Subcutaneous adipose tissue (tissue), 4 donors: ENCODE data around the gene ALDH1A1. TPM values are rescaled to one million over a fixed set of nuclear protein-coding genes. Genes with fewer than 3 reads are reported as not detected.

ENCODE experiments used
- total RNA-seq, 4 donors: library from RNA; depleted of rRNA; stranded (reverse); fragments of >200 nt; gene quantifications; one replicate each; pipeline ENCODE4 v1.1.0, GENCODE V29; 2016
- TF ChIP-seq, protein P1 (sequence below): fragments of 450-650 bp; IDR thresholded peaks from one replicate; pipeline ENCODE4 v1.5.1; 2016; ENCODE audit warnings: low read depth, mild to moderate bottlenecking, control low read depth, antibody characterized with exemption, moderate library complexity

ALDH1A1 gene
- total RNA-seq, 4 donors from 2014 or later = 57.2 to 121 (median 85.8) TPM

DNA sequence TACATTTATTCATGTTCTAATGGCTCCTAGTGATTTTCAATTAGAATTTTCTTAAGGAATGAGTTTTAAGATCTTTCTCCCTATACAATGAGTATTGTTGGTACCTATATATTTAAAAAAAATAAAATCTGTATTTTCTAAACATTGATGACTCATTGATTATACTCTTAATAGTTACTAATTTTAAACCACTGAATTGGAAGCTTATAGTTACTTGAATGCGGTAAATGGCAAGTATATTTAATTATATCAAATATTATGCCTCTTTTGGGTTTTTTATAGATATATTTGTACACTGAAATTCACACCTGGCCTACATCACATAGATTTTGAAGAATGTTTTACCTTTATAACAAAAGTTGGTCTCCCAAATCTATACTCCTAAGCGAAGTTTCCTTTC lies 38.9 kb upstream of the ALDH1A1 start:
- TF ChIP-seq, protein P1, sequence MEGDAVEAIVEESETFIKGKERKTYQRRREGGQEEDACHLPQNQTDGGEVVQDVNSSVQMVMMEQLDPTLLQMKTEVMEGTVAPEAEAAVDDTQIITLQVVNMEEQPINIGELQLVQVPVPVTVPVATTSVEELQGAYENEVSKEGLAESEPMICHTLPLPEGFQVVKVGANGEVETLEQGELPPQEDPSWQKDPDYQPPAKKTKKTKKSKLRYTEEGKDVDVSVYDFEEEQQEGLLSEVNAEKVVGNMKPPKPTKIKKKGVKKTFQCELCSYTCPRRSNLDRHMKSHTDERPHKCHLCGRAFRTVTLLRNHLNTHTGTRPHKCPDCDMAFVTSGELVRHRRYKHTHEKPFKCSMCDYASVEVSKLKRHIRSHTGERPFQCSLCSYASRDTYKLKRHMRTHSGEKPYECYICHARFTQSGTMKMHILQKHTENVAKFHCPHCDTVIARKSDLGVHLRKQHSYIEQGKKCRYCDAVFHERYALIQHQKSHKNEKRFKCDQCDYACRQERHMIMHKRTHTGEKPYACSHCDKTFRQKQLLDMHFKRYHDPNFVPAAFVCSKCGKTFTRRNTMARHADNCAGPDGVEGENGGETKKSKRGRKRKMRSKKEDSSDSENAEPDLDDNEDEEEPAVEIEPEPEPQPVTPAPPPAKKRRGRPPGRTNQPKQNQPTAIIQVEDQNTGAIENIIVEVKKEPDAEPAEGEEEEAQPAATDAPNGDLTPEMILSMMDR = no peak

DNA sequence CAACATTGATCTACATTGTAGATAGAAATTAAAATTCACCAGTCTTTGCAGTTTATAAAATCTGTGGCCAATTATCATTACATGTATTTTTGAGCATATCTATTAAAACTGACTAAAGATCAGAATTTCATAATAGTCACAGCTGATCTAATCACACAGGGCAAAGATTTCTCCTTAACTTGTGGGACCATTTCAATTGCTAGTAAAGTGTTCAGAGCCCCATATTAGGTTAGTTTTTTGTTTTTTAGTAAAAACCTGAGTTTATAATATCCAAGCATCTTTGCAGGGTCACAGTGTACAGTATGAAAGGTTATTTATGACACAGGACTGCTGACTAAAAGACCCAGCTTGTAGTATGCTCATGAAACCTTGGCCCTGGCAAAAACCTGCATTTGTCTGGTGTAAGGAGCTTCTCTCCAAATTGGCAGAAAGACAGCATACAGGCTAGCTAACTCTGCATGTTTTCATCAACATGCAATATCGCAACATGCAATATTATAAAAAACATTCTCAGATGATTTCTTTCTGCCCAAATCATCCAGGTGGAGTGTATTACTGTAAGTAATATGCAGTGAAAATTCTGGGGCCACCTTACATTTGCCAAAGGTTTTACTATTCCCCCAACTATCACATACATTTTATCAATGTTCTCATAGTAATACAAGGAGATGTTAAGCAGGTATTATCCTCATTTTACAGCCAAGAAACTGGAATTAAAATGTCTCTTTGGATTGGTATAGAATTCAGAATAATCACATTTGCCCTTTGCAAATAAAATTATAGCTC lies 37.7 kb upstream of the ALDH1A1 start:
- TF ChIP-seq, protein P1 = no peak

DNA sequence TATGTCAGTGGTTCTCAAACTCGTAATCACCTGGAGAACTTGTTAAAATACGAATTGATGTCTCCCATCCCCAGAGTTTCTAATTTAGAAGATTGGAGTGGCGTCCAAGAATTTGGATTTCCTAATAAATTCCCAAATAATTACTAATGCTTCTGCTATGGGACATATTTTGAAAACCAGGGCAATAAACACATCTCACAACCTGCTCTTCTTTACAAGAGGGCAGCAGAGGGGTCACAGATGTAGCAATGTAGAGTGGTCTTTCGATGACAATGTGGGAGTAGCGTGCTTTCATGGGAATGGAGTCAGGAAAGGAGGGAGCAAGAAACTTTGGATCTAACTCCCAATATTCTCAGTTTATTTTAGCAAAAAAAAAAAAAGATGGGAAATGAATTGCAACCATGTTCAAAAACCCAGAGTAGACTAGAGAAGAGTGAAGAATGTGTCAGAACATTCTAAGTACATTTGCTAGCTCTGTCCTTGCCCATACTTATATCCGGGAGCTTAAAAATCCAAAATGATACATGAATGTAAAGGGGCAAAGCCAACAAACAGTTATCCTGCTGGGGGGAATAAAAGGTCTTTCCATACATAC lies 33.8 kb upstream of the ALDH1A1 start:
- TF ChIP-seq, protein P1 = no peak

DNA sequence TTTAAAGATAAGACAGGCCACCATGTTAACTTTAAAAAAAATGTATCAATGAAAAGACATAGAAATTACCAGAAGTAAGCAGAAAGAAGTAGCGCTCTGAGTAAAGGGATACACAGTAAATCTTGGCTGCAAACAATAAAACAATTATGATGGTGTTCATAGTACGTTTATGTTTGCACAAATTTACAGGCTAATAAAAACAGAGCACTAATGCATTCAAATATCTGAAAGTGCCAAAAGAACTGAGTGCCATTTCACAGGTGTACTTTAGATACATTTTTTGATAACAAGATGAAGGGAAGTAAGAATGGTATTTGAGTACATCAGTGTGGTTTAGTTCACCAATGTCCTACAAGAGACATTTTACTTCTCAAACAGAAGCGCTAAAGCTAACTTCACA lies 32.9 kb upstream of the ALDH1A1 start:
- TF ChIP-seq, protein P1 = no peak

DNA sequence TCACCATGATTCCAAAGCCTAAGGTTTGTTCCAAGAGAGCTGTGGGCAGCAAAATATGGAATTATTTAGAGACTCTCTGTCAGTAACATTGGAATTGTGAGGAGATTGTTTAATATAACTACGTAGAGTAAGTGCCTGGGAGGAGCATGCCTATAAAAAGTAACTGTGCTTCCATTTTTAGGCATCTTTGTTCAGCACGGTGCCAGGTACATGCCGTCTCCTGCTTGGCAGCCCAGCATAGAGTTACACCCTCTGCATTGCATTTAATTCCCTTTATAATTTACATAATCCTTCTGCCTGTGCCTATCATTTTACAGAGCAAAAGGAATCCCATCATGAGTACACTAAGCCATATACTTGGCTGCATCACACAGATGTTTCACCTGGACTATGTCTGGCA lies 32.1 kb upstream of the ALDH1A1 start:
- TF ChIP-seq, protein P1 = no peak

DNA sequence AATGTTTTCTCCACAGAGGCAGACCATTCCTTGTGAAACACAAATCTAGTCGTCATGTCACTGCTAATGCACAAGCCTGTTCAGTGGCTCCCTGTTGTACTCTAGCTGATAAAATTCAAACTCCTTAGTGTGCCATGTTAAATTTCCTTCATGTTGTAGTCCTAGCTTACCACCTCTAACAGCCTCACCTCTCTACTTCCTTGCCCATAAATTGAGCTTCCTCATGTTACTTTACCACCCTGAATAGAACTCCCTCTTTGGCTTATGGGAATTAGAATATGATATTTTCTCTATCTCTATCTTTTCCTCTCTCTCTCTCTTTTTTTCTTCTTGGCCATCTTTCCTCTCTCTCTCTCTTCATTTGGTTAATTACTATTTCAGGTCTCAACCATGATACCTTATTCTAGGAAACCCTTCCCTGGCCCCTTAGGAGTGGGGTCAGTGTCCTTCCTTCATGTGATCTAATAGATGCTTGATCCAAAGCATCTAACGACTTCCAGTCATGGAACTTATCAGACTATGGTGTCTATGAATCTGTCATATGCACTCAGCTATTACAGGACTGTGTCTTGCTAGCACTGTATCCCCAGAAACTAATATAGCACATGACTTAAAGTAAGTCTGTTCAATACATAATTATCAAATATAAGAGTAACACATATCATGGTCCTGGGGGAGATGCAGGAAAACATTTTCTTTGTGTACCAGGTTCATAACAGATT lies 31.5 kb upstream of the ALDH1A1 start:
- TF ChIP-seq, protein P1 = no peak

DNA sequence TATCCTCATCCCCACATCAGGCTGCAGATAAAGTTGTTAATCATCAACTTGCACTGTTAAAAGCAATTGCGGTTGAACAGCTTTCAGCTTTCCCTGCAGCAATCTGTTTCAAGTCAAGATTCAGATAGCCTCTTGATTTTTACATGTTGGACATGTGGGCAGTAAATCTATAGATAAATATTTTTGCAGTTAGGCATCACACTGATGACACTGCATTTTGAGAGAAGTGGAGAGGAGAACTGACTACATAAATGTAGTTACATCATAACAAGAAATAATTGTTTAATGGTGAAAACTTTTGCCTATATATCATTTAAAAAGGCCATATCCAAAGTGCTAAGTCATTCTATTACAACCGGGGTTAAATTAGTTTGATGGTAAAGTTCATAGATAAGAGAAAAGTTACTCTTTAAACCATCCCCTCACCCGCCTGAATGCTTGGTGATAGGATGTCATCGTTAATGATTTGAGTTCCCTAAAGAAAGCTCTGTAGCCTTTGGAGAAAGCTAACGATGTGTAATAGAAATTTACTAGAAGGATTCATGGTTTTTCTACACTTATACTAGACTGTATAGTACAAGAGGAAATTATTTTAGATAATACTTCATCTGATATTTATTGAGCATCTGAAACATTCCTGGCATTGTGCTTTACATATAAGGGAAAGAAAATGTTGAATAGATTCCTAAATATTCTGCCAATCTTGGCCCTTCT lies 30.8 kb upstream of the ALDH1A1 start:
- TF ChIP-seq, protein P1 = no peak
